ENCODE data around the gene NIPAL3. TPM values are rescaled to one million over a fixed set of nuclear protein-coding genes. Genes with fewer than 3 reads are reported as not detected.

Gene NIPAL3
- polyA plus RNA-seq, 1 donor from 2014 or later: 9.6 TPM

- no peaks in the 10 kb centered on the region for H3K79me2 ChIP-seq (replicated peaks; ENCODE audit: insufficient read depth, low read length)
- no peak overlapping the region for H3K9ac ChIP-seq (ENCODE audit: low read length)
- no peaks in the 10 kb centered on the region for H3K9me2 ChIP-seq (ENCODE audit: insufficient read depth, low read length)
- H3K27ac ChIP-seq (ENCODE audit: low read length): no peak overlapping the region
- no peak overlapping the region for H3K4me3 ChIP-seq (ENCODE audit: low read length)
- no peak overlapping the region for H3K4me2 ChIP-seq (ENCODE audit: low read length)
- H3K27me3 ChIP-seq (ENCODE audit: insufficient read depth, low read depth, low read length): no peaks in the 10 kb centered on the region
- H3K9me3 ChIP-seq (ENCODE audit: low read length): no peaks in the 10 kb centered on the region
- H4K20me1 ChIP-seq (ENCODE audit: insufficient read depth): no peaks in the 10 kb centered on the region
- TF ChIP-seq RAD21 (conservative IDR thresholded peaks at IDR 0.05) (no peak), EZH2 (IDR thresholded peaks at IDR 0.05; ENCODE audit: borderline replicate concordance, insufficient read depth, low read length, poor library complexity, severe bottlenecking) (no peak), MXI1 (conservative IDR thresholded peaks at IDR 0.05; ENCODE audit: poor library complexity, severe bottlenecking) (no peak), TAF1 (IDR thresholded peaks at IDR 0.05; ENCODE audit: low read depth) (no peak), REST (IDR thresholded peaks at IDR 0.05; ENCODE audit: borderline replicate concordance) (no peak), EP300 (conservative IDR thresholded peaks at IDR 0.05; ENCODE audit: poor library complexity, severe bottlenecking) (no peak), SMC3 (conservative IDR thresholded peaks at IDR 0.05; ENCODE audit: poor library complexity) (no peak), POLR2AphosphoS5 (IDR thresholded peaks at IDR 0.05) (no peak), CTCF (IDR thresholded peaks at IDR 0.05; ENCODE audit: poor library complexity, severe bottlenecking) (no peak)
- H3K36me3 ChIP-seq (ENCODE audit: insufficient read depth, low read length): no peaks in the 10 kb centered on the region
- no peak overlapping the region for H2AFZ ChIP-seq (ENCODE audit: low read depth, low read length)
- H3F3A ChIP-seq (ENCODE audit: insufficient read depth, low read length, poor library complexity, severe bottlenecking): no peaks in the 10 kb centered on the region
Measured at GRCh38 chr1:24470592-24470991, 55.0 kb downstream of the NIPAL3 start.

GRCh38 chr1:24472527-24473251 is 57.1 kb downstream of the NIPAL3 start:
- no peaks in the 10 kb centered on the region for H3K27me3 ChIP-seq (ENCODE audit: insufficient read depth, low read depth, low read length)
- H3K4me3 ChIP-seq (ENCODE audit: low read length): no peak overlapping the region
- no peaks in the 10 kb centered on the region for H3K9me2 ChIP-seq (ENCODE audit: insufficient read depth, low read length)
- H2AFZ ChIP-seq (ENCODE audit: low read depth, low read length): no peak overlapping the region
- no peaks in the 10 kb centered on the region for H3K9me3 ChIP-seq (ENCODE audit: low read length)
- H3K9ac ChIP-seq (ENCODE audit: low read length): no peak overlapping the region
- no peaks in the 10 kb centered on the region for H3F3A ChIP-seq (ENCODE audit: insufficient read depth, low read length, poor library complexity, severe bottlenecking)
- TF ChIP-seq RAD21 (conservative IDR thresholded peaks at IDR 0.05): no peak
- no peak for TF ChIP-seq TAF1 (IDR thresholded peaks at IDR 0.05; ENCODE audit: low read depth)
- TF ChIP-seq SMC3 (conservative IDR thresholded peaks at IDR 0.05; ENCODE audit: poor library complexity): no peak
- TF ChIP-seq EZH2 (IDR thresholded peaks at IDR 0.05; ENCODE audit: borderline replicate concordance, insufficient read depth, low read length, poor library complexity, severe bottlenecking): no peak
- TF ChIP-seq POLR2AphosphoS5 (IDR thresholded peaks at IDR 0.05): no peak
- H3K27ac ChIP-seq (ENCODE audit: low read length): no peak overlapping the region
- H4K20me1 ChIP-seq (ENCODE audit: insufficient read depth): no peaks in the 10 kb centered on the region
- no peak overlapping the region for H3K4me2 ChIP-seq (ENCODE audit: low read length)
- H3K79me2 ChIP-seq (replicated peaks; ENCODE audit: insufficient read depth, low read length): no peaks in the 10 kb centered on the region
- H3K36me3 ChIP-seq (ENCODE audit: insufficient read depth, low read length): no peaks in the 10 kb centered on the region
